ENCODE results near the gene CFAP57.

CFAP57 gene

DNA sequence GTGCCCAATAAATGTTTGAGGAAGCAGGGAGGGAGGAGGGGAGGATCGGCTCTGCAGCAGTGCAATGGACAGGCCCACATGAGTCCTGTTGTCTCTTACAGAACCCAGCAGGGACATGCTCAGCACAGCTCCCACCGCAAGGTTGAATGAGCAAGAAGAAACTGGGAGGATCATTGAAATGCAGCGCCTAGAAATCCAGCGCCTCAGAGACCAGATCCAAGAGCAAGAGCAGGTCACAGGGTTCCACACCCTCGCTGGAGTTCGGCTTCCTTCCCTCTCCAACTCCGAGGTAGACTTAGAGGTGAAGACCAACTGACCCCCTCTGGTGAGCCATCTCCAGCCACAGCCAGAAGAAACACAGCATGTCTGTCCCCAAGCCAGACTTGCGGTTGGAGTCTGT, 81.7 kb downstream of the CFAP57 start:
- DNase-seq (ENCODE audit: low spot score) (no peak), FAIRE-seq (no peak)

- no peak for FAIRE-seq
Measured at GRCh38 chr1:43255438-43256210, 83.5 kb downstream of the CFAP57 start.

GRCh38 chr1:43256675-43257570, 84.8 kb downstream of the CFAP57 start:
- FAIRE-seq, result no peak
- DNase-seq (ENCODE audit: low spot score), result no peak

More at GRCh38 chr1:43255438-43256210, 83.5 kb downstream of the CFAP57 start:
- no peak for DNase-seq (ENCODE audit: low spot score)

DNA sequence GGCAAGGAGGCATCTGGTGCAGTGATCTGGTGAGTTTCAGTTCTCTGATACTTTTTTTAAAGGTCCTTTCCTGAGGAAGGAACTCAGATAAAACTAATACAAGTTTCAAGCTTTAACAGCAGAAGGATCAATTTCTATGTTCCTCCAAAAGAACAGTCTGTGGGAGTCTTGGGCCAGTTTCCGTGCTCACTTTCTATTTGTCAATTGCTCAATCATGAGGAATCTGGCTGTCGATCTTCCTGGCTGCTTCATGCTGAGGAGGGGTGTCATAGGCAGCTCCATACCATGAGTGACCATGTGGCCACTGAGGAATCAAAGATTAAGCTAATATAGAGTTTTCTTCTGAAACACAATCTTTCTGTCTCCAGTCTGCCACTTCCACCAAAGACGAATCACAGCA, 86.2 kb downstream of the CFAP57 start:
- no peak for DNase-seq (ENCODE audit: low spot score)
- FAIRE-seq, result no peak

- FAIRE-seq, result no peak
- no peak for DNase-seq (ENCODE audit: low spot score)
Measured at GRCh38 chr1:43265431-43265830, 93.3 kb downstream of the CFAP57 start.

GRCh38 chr1:43266881-43267280, 94.8 kb downstream of the CFAP57 start:
- no peak for FAIRE-seq

GRCh38 chr1:43267291-43267805, 95.2 kb downstream of the CFAP57 start:
- no peak for FAIRE-seq

More at GRCh38 chr1:43266881-43267280, 94.8 kb downstream of the CFAP57 start:
- no peak for DNase-seq (ENCODE audit: low spot score)

DNA sequence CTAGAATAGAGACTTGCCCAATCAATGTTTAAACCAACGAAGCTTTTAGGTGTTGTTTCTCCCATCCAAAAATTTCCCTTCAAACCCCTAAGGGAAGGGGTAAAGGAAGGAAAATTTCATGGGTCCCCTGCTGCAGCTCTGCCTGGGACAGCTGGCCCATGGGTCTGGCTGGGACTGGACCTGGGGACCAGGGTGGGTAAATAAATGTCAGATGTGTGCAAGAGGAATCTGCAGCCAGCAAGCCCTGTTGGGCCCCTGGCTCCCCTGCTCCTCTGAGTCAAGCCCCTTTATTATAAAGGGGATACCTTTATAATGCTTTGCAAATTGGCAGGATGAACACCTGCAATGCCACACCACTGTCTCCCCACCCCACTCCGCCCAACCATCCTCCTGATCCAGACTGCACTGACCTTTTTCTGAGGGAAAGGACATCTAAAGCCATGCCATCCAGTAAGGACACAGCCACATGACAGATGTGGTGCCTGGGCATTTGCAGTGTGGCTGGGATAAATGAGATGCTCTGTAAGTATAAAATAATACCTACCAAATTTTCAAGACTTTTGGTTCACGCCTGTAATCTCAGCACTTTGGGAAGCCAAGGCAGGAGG, 95.8 kb downstream of the CFAP57 start:
- DNase-seq (ENCODE audit: low spot score) (no peak), FAIRE-seq (no peak)

More at GRCh38 chr1:43267291-43267805, 95.2 kb downstream of the CFAP57 start:
- DNase-seq (ENCODE audit: low spot score), result no peak

GRCh38 chr1:43269627-43270375, 97.7 kb downstream of the CFAP57 start, which contains the start of gene TMEM125:
Gene TMEM125, plus strand, starts transcription at chr1:43269983. Its CDS starts 2,740 bp downstream, at chr1:43272723.
- DNase-seq (ENCODE audit: low spot score) (no peak), FAIRE-seq (no peak)

DNA sequence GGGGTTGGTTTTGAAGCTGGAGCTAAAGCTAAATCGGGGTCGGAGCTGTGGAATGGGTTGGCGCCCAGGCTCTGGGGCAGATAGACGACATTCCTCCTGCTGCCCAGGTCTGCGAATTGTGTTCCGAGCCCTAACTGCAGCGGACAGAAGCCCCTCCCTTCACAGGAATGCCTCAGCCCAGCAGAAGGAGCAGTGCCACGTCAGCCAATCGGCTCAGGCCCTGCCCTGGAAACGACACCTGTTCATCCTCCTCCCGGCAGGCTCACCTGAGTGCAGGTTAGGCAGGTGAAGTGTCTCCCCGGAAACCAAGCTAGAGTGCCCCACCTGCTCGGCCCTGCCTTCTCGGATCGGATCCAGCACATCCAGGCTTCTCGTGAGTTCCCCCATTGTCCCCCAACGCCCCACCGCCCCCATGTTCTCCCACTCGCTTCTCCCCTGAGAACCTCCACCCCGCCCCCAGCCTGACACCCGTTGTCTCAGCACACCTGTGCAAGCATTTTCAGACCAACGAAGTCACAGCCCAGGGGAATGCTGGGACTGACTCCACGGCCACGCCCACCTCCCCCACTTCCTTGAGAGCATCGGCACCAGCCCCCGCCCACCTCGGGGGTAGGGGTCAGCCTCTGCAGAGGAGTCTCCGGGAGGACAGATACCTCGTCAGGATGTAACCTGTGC, 98.4 kb downstream of the CFAP57 start:
- DNase-seq (ENCODE audit: low spot score), result no peak
- FAIRE-seq, result no peak

GRCh38 chr1:43271186-43272118, 99.3 kb downstream of the CFAP57 start:
- FAIRE-seq (no peak), DNase-seq (ENCODE audit: low spot score) (no peak)

- FAIRE-seq, result no peak
- DNase-seq (ENCODE audit: low spot score), result no peak
Measured at GRCh38 chr1:43272161-43272560, 100.0 kb downstream of the CFAP57 start.

- DNase-seq (ENCODE audit: low spot score) (no peak), FAIRE-seq (no peak)
Measured at GRCh38 chr1:43272576-43273571, 100.7 kb downstream of the CFAP57 start.

GRCh38 chr1:43273708-43274107, 101.6 kb downstream of the CFAP57 start:
- FAIRE-seq (no peak), DNase-seq (ENCODE audit: low spot score) (no peak)

- no peak for FAIRE-seq
- DNase-seq (ENCODE audit: low spot score), result no peak
Measured at GRCh38 chr1:43274125-43274803, 102.1 kb downstream of the CFAP57 start.

DNA sequence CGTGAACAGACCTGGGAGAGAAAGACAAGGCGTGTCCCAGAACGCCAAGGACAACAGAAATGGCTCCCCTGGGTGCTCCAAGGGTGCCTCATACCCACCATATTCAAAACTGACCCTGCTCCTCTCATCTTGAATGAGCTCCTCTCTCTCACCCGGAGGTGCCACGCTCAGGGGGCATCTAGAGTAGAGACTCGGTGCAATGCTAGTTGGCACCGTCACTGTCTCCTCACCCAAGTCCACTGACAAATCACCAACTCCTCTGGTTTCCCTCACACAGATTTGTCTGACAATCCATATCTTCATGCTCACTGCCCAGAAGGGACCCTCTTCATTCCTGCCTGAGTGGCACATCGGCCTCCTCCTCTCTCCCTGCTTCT, 102.7 kb downstream of the CFAP57 start:
- FAIRE-seq (no peak), DNase-seq (ENCODE audit: low spot score) (no peak)

GRCh38 chr1:43275826-43276620, 103.9 kb downstream of the CFAP57 start:
- no peak for DNase-seq (ENCODE audit: low spot score)
- no peak for FAIRE-seq
